Hepatocyte (in vitro differentiated cells): ENCODE results near the gene MNX1. TPM values are rescaled to one million over a fixed set of nuclear protein-coding genes. Genes with fewer than 3 reads are reported as not detected.

Experiments
- DNase-seq: peaks from one replicate; pipeline ENCODE4 v3.0.0-alpha.2; 2016; ENCODE audit warnings: low spot score
- H2AFZ ChIP-seq: fragments of 200-600 bp; sonication (generic); 2 replicates; pipeline ENCODE4 v1.6.0; 2016; ENCODE audit warnings: antibody characterized with exemption, mild to moderate bottlenecking
- H3K27ac ChIP-seq: fragments of 200-600 bp; sonication (generic); 2 replicates; pipeline ENCODE4 v1.5.1; 2016; ENCODE audit warnings: mild to moderate bottlenecking
- H3K27me3 ChIP-seq: fragments of 200-600 bp; sonication (generic); 2 replicates; pipeline ENCODE4 v1.6.1; 2016
- H3K36me3 ChIP-seq: fragments of 200-600 bp; sonication (generic); replicated peaks from 2 replicates; pipeline ENCODE4 v1.5.1; 2016; ENCODE audit warnings: low read depth; ENCODE audit not compliant: insufficient read depth
- H3K4me1 ChIP-seq: fragments of 200-600 bp; sonication (generic); 2 replicates; pipeline ENCODE4 v1.5.1; 2016; ENCODE audit warnings: mild to moderate bottlenecking, moderate library complexity; ENCODE audit not compliant: insufficient read depth
- H3K4me2 ChIP-seq: fragments of 200-600 bp; sonication (generic); 2 replicates; pipeline ENCODE4 v1.6.0; 2016
- H3K4me3 ChIP-seq: fragments of 200-600 bp; sonication (generic); 2 replicates; pipeline ENCODE4 v1.5.1; 2016; ENCODE audit warnings: mild to moderate bottlenecking
- H3K79me2 ChIP-seq: fragments of 200-600 bp; sonication (generic); 2 replicates; pipeline ENCODE4 v1.6.0; 2017; ENCODE audit warnings: mild to moderate bottlenecking
- H3K9me2 ChIP-seq: fragments of 200-600 bp; sonication (generic); replicated peaks from 2 replicates; pipeline ENCODE4 v1.6.0; 2017; ENCODE audit warnings: mild to moderate bottlenecking; ENCODE audit not compliant: insufficient read depth
- H3K9me3 ChIP-seq: fragments of 200-600 bp; sonication (generic); 2 replicates; pipeline ENCODE4 v1.5.1; 2016; ENCODE audit warnings: low read depth, mild to moderate bottlenecking
- H4K20me1 ChIP-seq: fragments of 200-600 bp; sonication (generic); 2 replicates; pipeline ENCODE4 v1.6.0; 2016; ENCODE audit warnings: mild to moderate bottlenecking; ENCODE audit not compliant: insufficient read depth, poor library complexity, severe bottlenecking
- CTCF ChIP-seq: fragments of 200-600 bp; sonication (generic); IDR thresholded peaks from 2 replicates; pipeline ENCODE4 v1.5.1; 2016; ENCODE audit warnings: antibody characterized with exemption, mild to moderate bottlenecking; ENCODE audit not compliant: poor library complexity
- EZH2 ChIP-seq: fragments of 200-600 bp; sonication (generic); IDR thresholded peaks from 2 replicates; pipeline ENCODE4 v1.6.1; 2016; ENCODE audit warnings: antibody characterized with exemption, mild to moderate bottlenecking, borderline replicate concordance
- EZH2phosphoT487 ChIP-seq: fragments of 200-600 bp; sonication (generic); IDR thresholded peaks from one replicate; pipeline ENCODE4 v1.6.1; 2018; ENCODE audit warnings: antibody characterized with exemption, mild to moderate bottlenecking, low read depth, moderate library complexity; ENCODE audit not compliant: unreplicated experiment, severe bottlenecking
- WGBS: methylation state at CpG from one replicate; pipeline ENCODE4 v1.1.6; 2016; ENCODE audit warnings: low lambda C conversion rate; ENCODE audit errors: missing lambda C conversion rate; 5-methylcytosine and 5-hydroxymethylcytosine counted together
- polyA plus RNA-seq: library from polyadenylated mRNA; unstranded; fragments of >200 nt; fragmentation: Nextera tagmentation; extraction: Ambion mirVana; gene quantifications from 2 replicates; pipeline ENCODE4 v1.2.1, GENCODE V29; 2016
- total RNA-seq: library from RNA; depleted of rRNA; stranded (reverse); fragments of >200 nt; gene quantifications from 2 replicates; pipeline ENCODE4 v1.2.3, GENCODE V29; 2014

MNX1 gene
- total and polyA plus RNA-seq, 2 experiments from 2014 or later = 1.4 to 2.3 TPM

GRCh38 chr7:156964971-156965370 lies 45.5 kb downstream of the MNX1 start:
- Histone ChIP-seq H3K4me1 (no peaks in the 10 kb centered on the region), H3K36me3 (no peaks in the 10 kb centered on the region), H3K27me3 (no peaks in the 10 kb centered on the region), H3K4me2 (no peak overlapping the region), H3K9me2 (no peaks in the 10 kb centered on the region), H3K4me3 (no peak overlapping the region), H3K27ac (no peak overlapping the region), H2AFZ (no peak overlapping the region), H3K9me3 (no peaks in the 10 kb centered on the region), H3K79me2 (no peaks in the 10 kb centered on the region), H4K20me1 (no peaks in the 10 kb centered on the region)
- no peak for DNase-seq
- WGBS = 97% methylated on average over 11 of the region's 11 CpGs
- TF ChIP-seq EZH2 = no peak
- no peak for TF ChIP-seq EZH2phosphoT487

GRCh38 chr7:156963472-156963871 lies 47.0 kb downstream of the MNX1 start:
- TF ChIP-seq CTCF = no peak
- TF ChIP-seq EZH2phosphoT487 = no peak
- no peak for TF ChIP-seq EZH2
- Histone ChIP-seq H3K27me3 (no peaks in the 10 kb centered on the region), H3K9me3 (no peaks in the 10 kb centered on the region), H3K79me2 (no peaks in the 10 kb centered on the region), H3K4me1 (no peaks in the 10 kb centered on the region), H3K4me2 (no peak overlapping the region), H3K4me3 (no peak overlapping the region), H2AFZ (no peak overlapping the region), H3K36me3 (no peaks in the 10 kb centered on the region), H3K27ac (no peak overlapping the region), H3K9me2 (no peaks in the 10 kb centered on the region), H4K20me1 (no peaks in the 10 kb centered on the region)
- DNase-seq = no peak
- 94% methylated on average over 12 of the region's 12 CpGs for WGBS

- no peaks in the 10 kb centered on the region for H4K20me1 ChIP-seq
- no peaks in the 10 kb centered on the region for H3K27me3 ChIP-seq
- TF ChIP-seq EZH2phosphoT487 (no peak), EZH2 (no peak), CTCF (no peak)
- no peaks in the 10 kb centered on the region for H3K9me2 ChIP-seq
- no peaks in the 10 kb centered on the region for H3K4me1 ChIP-seq
- no peak overlapping the region for H2AFZ ChIP-seq
- WGBS = 96% methylated on average over 16 of the region's 16 CpGs
- no peaks in the 10 kb centered on the region for H3K36me3 ChIP-seq
- no peak for DNase-seq
- H3K4me2 ChIP-seq = no peak overlapping the region
- H3K9me3 ChIP-seq = no peaks in the 10 kb centered on the region
- H3K4me3 ChIP-seq = no peak overlapping the region
- H3K27ac ChIP-seq = no peak overlapping the region
- no peaks in the 10 kb centered on the region for H3K79me2 ChIP-seq
Observed at GRCh38 chr7:156962897-156963296, 47.6 kb downstream of the MNX1 start.

- H3K9me2 ChIP-seq = no peaks in the 10 kb centered on the region
- no peaks in the 10 kb centered on the region for H3K36me3 ChIP-seq
- H4K20me1 ChIP-seq = no peaks in the 10 kb centered on the region
- TF ChIP-seq EZH2 = no peak
- TF ChIP-seq EZH2phosphoT487 = no peak
- TF ChIP-seq CTCF = no peak
- 96% methylated on average over 17 of the region's 18 CpGs for WGBS
- H3K27me3 ChIP-seq = no peaks in the 10 kb centered on the region
- no peaks in the 10 kb centered on the region for H3K9me3 ChIP-seq
- H3K79me2 ChIP-seq = no peaks in the 10 kb centered on the region
- no peak overlapping the region for H3K4me2 ChIP-seq
- no peak overlapping the region for H3K27ac ChIP-seq
- no peak for DNase-seq
- no peak overlapping the region for H2AFZ ChIP-seq
- H3K4me1 ChIP-seq = no peaks in the 10 kb centered on the region
- H3K4me3 ChIP-seq = no peak overlapping the region
Observed at GRCh38 chr7:156962145-156962544, 48.3 kb downstream of the MNX1 start.
